ENCODE data around the gene NAA60. TPM values are rescaled to one million over a fixed set of nuclear protein-coding genes. Genes with fewer than 3 reads are reported as not detected.
"Not testable (repeated sequence)": the region's sequence is repeated elsewhere in the genome, so short reads cannot be mapped to it uniquely, and the experiment has no call there.

The NAA60 gene
- total RNA-seq, 1 donor from 2014 or later: 36.2 TPM

- peak overlapping the region; percentile 33 for H3K27ac Mint-ChIP-seq
- no peaks in the 10 kb centered on the region for H3K27me3 Mint-ChIP-seq (ENCODE audit: low read depth)
- no peak overlapping the region for H3K4me3 Mint-ChIP-seq (ENCODE audit: low read depth)
- peaks cover 12% of the 10 kb centered on the region for H3K4me1 Mint-ChIP-seq (ENCODE audit: low read depth)
- intact Hi-C loops (cut with micrococcal nuclease): no loop called here
- peaks cover 44% of the 10 kb centered on the region for H3K36me3 Mint-ChIP-seq (ENCODE audit: low read depth)
- no peak for DNase-seq (ENCODE audit: low spot score)
- H3K9me3 Mint-ChIP-seq: no peaks in the 10 kb centered on the region
Measured at GRCh38 chr16:3468501-3468900, 25.0 kb downstream of the NAA60 start.

- DNase-seq (ENCODE audit: low spot score): no peak
- H3K36me3 Mint-ChIP-seq (ENCODE audit: low read depth): peaks cover 39% of the 10 kb centered on the region
Measured at GRCh38 chr16:3469736-3470135, 26.3 kb downstream of the NAA60 start.

GRCh38 chr16:3470723-3471122 lies 27.2 kb downstream of the NAA60 start:
- Mint-ChIP-seq H3K4me3 (ENCODE audit: low read depth) (no peak overlapping the region), H3K36me3 (ENCODE audit: low read depth) (peaks cover 39% of the 10 kb centered on the region), H3K4me1 (ENCODE audit: low read depth) (peaks cover 12% of the 10 kb centered on the region), H3K27me3 (ENCODE audit: low read depth) (no peaks in the 10 kb centered on the region), H3K27ac (no peak overlapping the region), H3K9me3 (no peaks in the 10 kb centered on the region)
- DNase-seq (ENCODE audit: low spot score): no peak
- intact Hi-C loops (cut with micrococcal nuclease): no loop called here

More at GRCh38 chr16:3469736-3470135, 26.3 kb downstream of the NAA60 start:
- Mint-ChIP-seq H3K9me3 (no peaks in the 10 kb centered on the region), H3K27ac (no peak overlapping the region), H3K4me1 (ENCODE audit: low read depth) (peaks cover 12% of the 10 kb centered on the region), H3K4me3 (ENCODE audit: low read depth) (no peak overlapping the region), H3K27me3 (ENCODE audit: low read depth) (no peaks in the 10 kb centered on the region)
- intact Hi-C loops (cut with micrococcal nuclease): no loop called here

- Mint-ChIP-seq H3K4me1 (ENCODE audit: low read depth) (peaks cover 9% of the 10 kb centered on the region), H3K36me3 (ENCODE audit: low read depth) (peaks cover 33% of the 10 kb centered on the region), H3K27me3 (ENCODE audit: low read depth) (no peaks in the 10 kb centered on the region), H3K27ac (no peak overlapping the region), H3K9me3 (no peaks in the 10 kb centered on the region), H3K4me3 (ENCODE audit: low read depth) (no peak overlapping the region)
- no peak for DNase-seq (ENCODE audit: low spot score)
- intact Hi-C loops (cut with micrococcal nuclease): no loop called here
Measured at GRCh38 chr16:3471518-3472176, 28.2 kb downstream of the NAA60 start.

- no peak overlapping the region for H3K4me3 Mint-ChIP-seq (ENCODE audit: low read depth)
- no peaks in the 10 kb centered on the region for H3K27me3 Mint-ChIP-seq (ENCODE audit: low read depth)
- H3K9me3 Mint-ChIP-seq: no peaks in the 10 kb centered on the region
- DNase-seq (ENCODE audit: low spot score): no peak
- peaks cover 25% of the 10 kb centered on the region for H3K36me3 Mint-ChIP-seq (ENCODE audit: low read depth)
- H3K4me1 Mint-ChIP-seq (ENCODE audit: low read depth): peaks cover 7% of the 10 kb centered on the region
- H3K27ac Mint-ChIP-seq: no peak overlapping the region
- intact Hi-C loops (cut with micrococcal nuclease): no loop called here
Measured at GRCh38 chr16:3472878-3473595, 29.6 kb downstream of the NAA60 start.

- H3K27me3 Mint-ChIP-seq (ENCODE audit: low read depth); H3K27ac Mint-ChIP-seq; H3K9me3 Mint-ChIP-seq; DNase-seq (ENCODE audit: low spot score); H3K4me1 Mint-ChIP-seq (ENCODE audit: low read depth); H3K4me3 Mint-ChIP-seq (ENCODE audit: low read depth); intact Hi-C loops (cut with micrococcal nuclease): not testable (repeated sequence)
- peaks cover 25% of the 10 kb centered on the region for H3K36me3 Mint-ChIP-seq (ENCODE audit: low read depth)
Measured at GRCh38 chr16:3473596-3473943, 30.1 kb downstream of the NAA60 start.

GRCh38 chr16:3474136-3474779 lies 30.8 kb downstream of the NAA60 start:
- no peaks in the 10 kb centered on the region for H3K9me3 Mint-ChIP-seq
- DNase-seq (ENCODE audit: low spot score): no peak
- H3K4me3 Mint-ChIP-seq (ENCODE audit: low read depth): no peak overlapping the region
- intact Hi-C loops (cut with micrococcal nuclease): no loop called here
- H3K36me3 Mint-ChIP-seq (ENCODE audit: low read depth): peaks cover 28% of the 10 kb centered on the region
- peaks cover 7% of the 10 kb centered on the region for H3K4me1 Mint-ChIP-seq (ENCODE audit: low read depth)
- H3K27me3 Mint-ChIP-seq (ENCODE audit: low read depth): no peaks in the 10 kb centered on the region
- H3K27ac Mint-ChIP-seq: no peak overlapping the region

GRCh38 chr16:3474870-3475269 lies 31.4 kb downstream of the NAA60 start:
- H3K4me1 Mint-ChIP-seq (ENCODE audit: low read depth); intact Hi-C loops (cut with micrococcal nuclease); H3K27ac Mint-ChIP-seq; H3K9me3 Mint-ChIP-seq; DNase-seq (ENCODE audit: low spot score); H3K4me3 Mint-ChIP-seq (ENCODE audit: low read depth); H3K27me3 Mint-ChIP-seq (ENCODE audit: low read depth): not testable (repeated sequence)
- peaks cover 33% of the 10 kb centered on the region for H3K36me3 Mint-ChIP-seq (ENCODE audit: low read depth)

GRCh38 chr16:3475604-3476375 lies 32.3 kb downstream of the NAA60 start:
- intact Hi-C loops (cut with micrococcal nuclease): no loop called here
- H3K9me3 Mint-ChIP-seq: no peaks in the 10 kb centered on the region
- H3K27ac Mint-ChIP-seq: no peak overlapping the region
- H3K4me3 Mint-ChIP-seq (ENCODE audit: low read depth): no peak overlapping the region
- DNase-seq (ENCODE audit: low spot score): no peak
- peaks cover 7% of the 10 kb centered on the region for H3K4me1 Mint-ChIP-seq (ENCODE audit: low read depth)
- no peaks in the 10 kb centered on the region for H3K27me3 Mint-ChIP-seq (ENCODE audit: low read depth)
- peaks cover 33% of the 10 kb centered on the region for H3K36me3 Mint-ChIP-seq (ENCODE audit: low read depth)

GRCh38 chr16:3476409-3476808 lies 32.9 kb downstream of the NAA60 start:
- DNase-seq (ENCODE audit: low spot score): no peak
- Mint-ChIP-seq H3K4me3 (ENCODE audit: low read depth) (no peak overlapping the region), H3K27me3 (ENCODE audit: low read depth) (no peaks in the 10 kb centered on the region), H3K4me1 (ENCODE audit: low read depth) (peaks cover 7% of the 10 kb centered on the region), H3K27ac (no peak overlapping the region), H3K36me3 (ENCODE audit: low read depth) (peaks cover 36% of the 10 kb centered on the region), H3K9me3 (no peaks in the 10 kb centered on the region)
- intact Hi-C loops (cut with micrococcal nuclease): no loop called here

- Mint-ChIP-seq H3K27me3 (ENCODE audit: low read depth) (no peaks in the 10 kb centered on the region), H3K36me3 (ENCODE audit: low read depth) (peaks cover 38% of the 10 kb centered on the region), H3K4me1 (ENCODE audit: low read depth) (no peaks in the 10 kb centered on the region), H3K9me3 (no peaks in the 10 kb centered on the region), H3K4me3 (ENCODE audit: low read depth) (no peak overlapping the region), H3K27ac (no peak overlapping the region)
- intact Hi-C loops (cut with micrococcal nuclease): no loop called here
- no peak for DNase-seq (ENCODE audit: low spot score)
Measured at GRCh38 chr16:3478242-3478925, 34.9 kb downstream of the NAA60 start.

- Mint-ChIP-seq H3K4me3 (ENCODE audit: low read depth) (no peak overlapping the region), H3K36me3 (ENCODE audit: low read depth) (peaks cover 46% of the 10 kb centered on the region), H3K27me3 (ENCODE audit: low read depth) (no peaks in the 10 kb centered on the region), H3K27ac (no peak overlapping the region), H3K9me3 (no peaks in the 10 kb centered on the region), H3K4me1 (ENCODE audit: low read depth) (no peaks in the 10 kb centered on the region)
- intact Hi-C loops (cut with micrococcal nuclease): no loop called here
- DNase-seq (ENCODE audit: low spot score): no peak
Measured at GRCh38 chr16:3479654-3480216, 36.3 kb downstream of the NAA60 start.

All from activated T-helper 2 cell treated with anti-CD3 and anti-CD28 coated beads, Interferon-gamma antibody, Interleukin-2, Interleukin-4, amounts not matched to agents 10 μg/mL and 5 μg/mL and 100 μg/mL, durations not matched to agents 14 hours and 24 hours and 36 hours (primary cell).